HS-5 (cell line): Measurements from ENCODE around the gene KIF6.

Source experiments
- DNase-seq: peaks from one replicate; pipeline ENCODE4 v3.0.0-alpha.2; 2012; ENCODE audit warnings: low read depth

KIF6 gene

GRCh38 chr6:39420300-39421265 is 304.6 kb downstream of the KIF6 start:
- no peak for DNase-seq

GRCh38 chr6:39419607-39420006 is 305.6 kb downstream of the KIF6 start:
- DNase-seq: no peak

- no peak for DNase-seq
These were observed 307.8 kb downstream of the KIF6 start for GRCh38 chr6:39417440-39417839.

GRCh38 chr6:39416728-39417127 is 308.5 kb downstream of the KIF6 start:
- peak; percentile 87 for DNase-seq

- DNase-seq: no peak
These were observed 309.2 kb downstream of the KIF6 start for GRCh38 chr6:39416026-39416425.

- no peak for DNase-seq
These were observed 309.7 kb downstream of the KIF6 start for GRCh38 chr6:39415482-39415881.

GRCh38 chr6:39411465-39411864 is 313.7 kb downstream of the KIF6 start:
- DNase-seq: no peak

- no peak for DNase-seq
These were observed 314.2 kb downstream of the KIF6 start for GRCh38 chr6:39411001-39411400.

GRCh38 chr6:39409889-39410288 is 315.3 kb downstream of the KIF6 start:
- DNase-seq: no peak

- DNase-seq: no peak
These were observed 317.7 kb downstream of the KIF6 start for GRCh38 chr6:39407446-39407993.

GRCh38 chr6:39404312-39404711 is 320.9 kb downstream of the KIF6 start:
- DNase-seq: no peak

- DNase-seq: no peak
These were observed 321.9 kb downstream of the KIF6 start for GRCh38 chr6:39403304-39403703.

GRCh38 chr6:39402239-39402751 is 322.9 kb downstream of the KIF6 start:
- no peak for DNase-seq

- DNase-seq: no peak
These were observed 323.8 kb downstream of the KIF6 start for GRCh38 chr6:39401376-39401775.

- no peak for DNase-seq
These were observed 325.2 kb downstream of the KIF6 start for GRCh38 chr6:39400026-39400425.

GRCh38 chr6:39396854-39397253 is 328.4 kb downstream of the KIF6 start:
- no peak for DNase-seq

- no peak for DNase-seq
These were observed 332.1 kb downstream of the KIF6 start for GRCh38 chr6:39393075-39393474.

GRCh38 chr6:39391182-39391581 is 334.0 kb downstream of the KIF6 start:
- DNase-seq: no peak

- no peak for DNase-seq
These were observed 335.8 kb downstream of the KIF6 start for GRCh38 chr6:39389484-39389767.

GRCh38 chr6:39388606-39389483 is 336.4 kb downstream of the KIF6 start:
- no peak for DNase-seq

GRCh38 chr6:39387785-39388184 is 337.4 kb downstream of the KIF6 start:
- DNase-seq: no peak

- no peak for DNase-seq
These were observed 338.7 kb downstream of the KIF6 start for GRCh38 chr6:39386487-39386886.
